T-helper 22 cell (primary cell): ENCODE results near the gene RHOT1.
"Not testable (repeated sequence)": the region's sequence is repeated elsewhere in the genome, so short reads cannot be mapped to it uniquely, and the experiment has no call there.

Source experiments
- DNase-seq: peaks from one replicate; pipeline ENCODE4 v3.0.0-alpha.2; 2020; ENCODE audit warnings: low read depth

The RHOT1 gene

GRCh38 chr17:32142038-32142856 is at the start of gene RHOT1:
RHOT1 (plus strand) TSS chr17:32142502; CDS start chr17:32142693, 191 bp downstream.
- DNase-seq = peak; percentile 62

DNA sequence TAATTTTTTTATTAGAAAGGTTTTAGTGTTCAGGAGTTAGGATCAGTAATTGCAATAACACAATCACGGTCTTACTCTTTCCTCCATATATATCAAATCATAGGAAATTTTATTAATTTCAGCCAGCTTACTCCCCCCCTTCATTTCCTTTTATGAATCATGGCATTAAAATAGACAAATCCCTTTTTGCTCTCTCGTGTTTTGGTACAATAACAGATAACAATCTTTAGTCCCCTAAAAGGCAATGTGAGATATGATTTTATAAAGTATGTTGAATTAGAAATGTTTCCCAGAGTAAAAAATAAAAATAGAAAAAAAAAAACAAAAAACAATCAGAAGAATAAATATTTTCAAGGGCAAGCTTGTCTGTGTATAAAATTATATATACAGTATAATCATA is 42.6 kb upstream of the RHOT1 start:
- no peak for DNase-seq

GRCh38 chr17:32100323-32100722 is 42.0 kb upstream of the RHOT1 start:
- not testable (repeated sequence) for DNase-seq

DNA sequence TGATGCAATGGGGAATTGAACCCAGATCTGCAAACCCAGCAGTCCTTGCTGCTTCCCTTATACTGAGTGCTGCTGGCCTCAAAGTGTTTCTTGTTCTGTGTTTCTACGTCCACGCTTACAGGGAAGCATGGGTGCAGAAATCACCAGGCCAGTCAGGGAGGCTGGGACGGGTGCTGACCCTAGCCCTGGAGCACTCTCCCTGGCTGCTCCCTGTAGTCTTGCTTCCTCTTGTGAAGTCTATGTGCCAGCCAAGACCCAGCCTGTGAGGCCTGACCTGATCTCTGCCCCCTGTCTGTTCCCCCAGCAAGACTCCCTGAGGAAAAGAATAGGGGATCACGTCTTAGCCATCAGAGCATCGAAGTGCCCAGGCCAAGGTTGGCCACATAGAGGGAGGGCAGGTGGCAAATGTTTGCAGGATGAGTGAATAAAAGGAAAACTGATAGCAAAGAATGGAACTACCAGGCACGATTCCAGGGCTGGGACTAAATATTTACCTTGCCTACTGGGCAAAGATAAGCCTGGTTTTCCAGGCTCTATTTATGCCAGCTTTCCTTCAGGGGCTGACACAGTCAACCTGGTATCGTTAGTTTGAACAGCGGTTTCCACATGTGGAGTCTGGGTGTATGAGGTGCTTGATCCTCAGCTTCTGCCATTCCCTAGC is 41.2 kb upstream of the RHOT1 start:
- no peak for DNase-seq

DNA sequence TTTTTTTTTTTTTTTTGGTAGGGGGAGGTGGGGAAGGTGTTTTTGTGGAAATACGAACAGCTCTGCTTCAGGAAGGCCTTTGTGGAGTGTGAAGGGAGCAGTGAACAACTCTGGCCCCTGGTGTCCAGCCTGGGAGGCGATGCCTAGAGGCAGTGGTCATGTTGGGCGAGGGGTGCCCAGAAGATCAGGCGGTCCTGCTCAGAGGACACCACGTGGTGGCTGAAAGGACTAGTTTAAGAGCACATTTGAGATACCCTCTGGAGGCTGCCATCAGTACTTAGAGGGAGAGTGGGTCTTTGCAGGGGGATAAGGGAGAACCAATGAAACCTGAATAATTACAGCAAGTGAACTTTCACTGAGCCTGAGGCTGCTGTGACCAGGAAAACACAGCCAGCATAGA is 40.1 kb upstream of the RHOT1 start:
- no peak for DNase-seq

GRCh38 chr17:32102646-32103186 is 39.6 kb upstream of the RHOT1 start:
- no peak for DNase-seq

GRCh38 chr17:32103476-32104113 is 38.7 kb upstream of the RHOT1 start:
- no peak for DNase-seq

GRCh38 chr17:32104158-32104557 is 38.1 kb upstream of the RHOT1 start:
- no peak for DNase-seq

DNA sequence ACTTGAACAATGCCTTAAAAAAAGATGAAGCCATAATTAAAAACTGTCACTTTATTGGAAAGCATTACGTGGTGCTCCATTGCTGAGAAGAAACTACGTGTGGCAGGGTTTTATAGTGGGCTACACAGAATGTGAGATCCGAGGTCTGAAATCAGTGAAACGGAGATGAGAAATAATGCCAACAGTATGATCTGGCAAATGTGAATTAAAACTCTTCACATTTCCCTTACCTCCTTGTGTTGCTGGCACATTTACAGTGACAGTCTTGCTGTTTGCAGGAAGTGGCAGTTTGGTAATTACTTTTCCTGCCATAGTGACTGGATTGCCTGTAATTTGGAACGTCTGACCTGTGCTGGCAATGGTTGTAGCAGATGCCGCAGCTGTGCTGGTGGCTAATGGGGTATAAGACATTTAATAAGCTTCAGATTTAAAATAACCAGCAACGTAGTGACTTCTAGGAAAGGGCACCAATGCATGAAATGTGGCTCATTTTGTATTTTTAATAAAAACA is 35.8 kb upstream of the RHOT1 start:
- not testable (repeated sequence) for DNase-seq

GRCh38 chr17:32107194-32107593 is 35.1 kb upstream of the RHOT1 start:
- not testable (repeated sequence) for DNase-seq

DNA sequence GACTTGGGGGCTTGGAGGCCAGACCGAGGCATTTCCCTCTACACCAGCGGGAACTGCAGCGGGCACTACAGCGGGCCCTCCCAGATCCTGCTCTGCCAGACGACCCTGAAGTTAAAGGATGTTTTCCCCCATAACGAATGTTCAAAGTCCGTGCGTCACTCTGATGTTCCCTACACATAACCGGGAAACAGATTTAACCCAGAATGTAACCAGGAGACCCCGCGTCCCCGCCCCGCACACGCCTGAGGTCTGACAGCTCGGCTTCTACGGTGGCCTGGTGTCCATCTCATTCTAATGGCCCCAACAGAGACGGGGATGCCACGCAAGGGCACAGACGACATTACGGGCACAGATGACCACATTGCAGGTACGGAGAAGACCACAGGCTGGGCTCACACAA is 31.7 kb upstream of the RHOT1 start:
- no peak for DNase-seq

DNA sequence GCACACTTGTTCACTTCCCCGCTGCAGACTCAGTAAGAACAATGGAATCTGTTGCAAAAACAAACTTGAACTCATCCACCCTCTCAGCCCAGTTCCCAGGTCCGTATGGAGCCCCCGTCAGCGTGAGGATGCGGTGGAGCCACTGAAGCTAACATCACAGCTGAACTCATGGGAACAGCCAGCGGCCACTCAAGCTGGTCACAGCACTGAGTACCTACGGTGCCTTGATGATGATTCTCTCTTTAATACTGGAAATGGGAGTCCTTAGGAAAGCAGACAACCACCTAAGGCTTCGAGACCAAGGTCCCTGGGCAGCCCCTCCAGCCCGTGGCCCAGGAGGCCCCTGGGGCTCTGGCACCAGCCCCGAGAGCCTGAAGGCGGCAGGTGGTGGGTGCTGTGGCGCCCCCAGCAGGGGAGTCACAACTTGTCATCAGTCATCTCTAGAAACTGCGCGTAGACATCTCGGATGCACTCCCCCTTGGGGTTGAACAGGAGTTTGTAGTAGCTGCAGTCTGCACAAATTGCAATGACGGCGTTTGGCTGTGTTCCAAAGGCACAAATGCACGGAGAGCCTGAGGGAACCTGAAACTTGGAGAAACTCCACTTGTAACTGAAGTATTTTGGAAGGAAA is 31.0 kb upstream of the RHOT1 start:
- peak; percentile 5 for DNase-seq

GRCh38 chr17:32112416-32112815 is 29.9 kb upstream of the RHOT1 start:
- DNase-seq = no peak

GRCh38 chr17:32114536-32114935 is 27.8 kb upstream of the RHOT1 start:
- DNase-seq = no peak

DNA sequence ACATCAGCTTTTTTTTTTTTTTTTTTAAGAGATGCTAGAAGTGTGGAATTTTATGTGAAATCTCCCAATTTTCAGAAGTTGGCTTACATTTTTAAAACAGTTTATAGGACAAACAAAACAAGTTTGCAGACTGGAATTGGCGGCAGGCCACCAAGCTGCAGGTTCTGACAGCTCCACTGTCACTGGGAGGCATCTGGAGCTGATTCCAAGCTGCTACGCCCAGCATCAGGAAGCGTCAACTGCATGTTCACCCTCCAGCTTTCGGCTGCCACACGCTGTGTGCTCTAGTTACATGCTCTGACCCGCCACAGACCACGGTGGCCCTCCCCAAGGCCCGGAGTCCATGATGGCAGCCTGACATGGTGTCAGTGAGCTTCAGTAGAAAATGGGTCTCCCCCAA is 26.8 kb upstream of the RHOT1 start:
- DNase-seq = not testable (repeated sequence)

DNA sequence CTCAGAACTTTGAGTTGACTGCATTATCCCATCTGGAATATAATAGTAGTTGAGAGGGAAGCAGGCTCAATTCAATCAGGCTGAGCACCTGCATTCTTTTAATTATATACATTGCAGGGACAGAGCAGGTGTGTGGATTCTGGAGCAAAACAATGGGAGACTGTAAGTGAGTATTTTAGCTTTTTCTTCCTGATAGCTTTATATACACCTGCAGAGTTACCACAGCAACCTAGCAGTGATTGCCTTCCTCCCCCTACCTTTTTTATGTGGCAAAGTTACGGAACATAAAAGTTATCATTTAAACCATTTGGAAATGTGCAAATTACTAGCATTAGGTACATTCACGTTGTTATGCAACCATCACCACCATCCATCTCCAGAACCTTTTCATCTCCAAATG is 25.4 kb upstream of the RHOT1 start:
- DNase-seq = no peak

DNA sequence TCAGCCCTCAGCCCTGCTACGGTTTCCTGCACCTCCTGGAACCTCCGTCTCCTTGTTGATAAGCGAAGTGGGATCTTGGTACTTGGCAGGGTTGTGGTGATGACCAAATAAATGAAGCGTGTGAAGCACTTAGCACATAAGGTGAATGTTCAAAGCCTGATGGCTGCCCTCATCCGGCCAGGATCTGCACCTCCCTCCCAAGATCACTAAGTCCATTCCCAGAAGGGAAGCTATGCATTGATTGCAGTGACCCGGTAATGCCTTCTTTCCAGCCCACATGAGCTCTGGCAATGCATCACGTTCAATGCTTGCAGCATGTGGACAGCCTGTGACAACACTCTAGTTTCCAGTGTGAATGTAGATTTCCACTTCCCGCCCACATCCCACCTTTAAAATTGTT is 24.9 kb upstream of the RHOT1 start:
- DNase-seq = no peak

DNA sequence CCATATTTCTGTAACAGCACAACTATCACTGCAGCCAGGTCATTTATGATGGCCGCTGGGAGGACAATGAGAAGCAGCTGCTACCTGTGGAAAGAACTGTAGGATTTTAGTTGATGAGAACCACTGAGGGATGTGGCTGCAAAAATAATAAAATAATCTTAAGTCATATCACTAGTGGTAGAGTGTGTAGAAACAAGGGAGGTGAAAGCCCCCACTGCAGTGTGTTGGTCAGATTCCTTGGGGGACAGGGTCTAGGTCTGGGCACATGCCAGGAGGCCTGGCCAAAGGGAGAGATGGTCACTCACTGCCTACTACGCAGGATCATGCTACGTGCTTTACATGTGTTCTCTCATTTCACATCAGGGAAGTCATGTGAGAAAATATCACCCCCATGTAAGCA is 24.2 kb upstream of the RHOT1 start:
- DNase-seq = not testable (repeated sequence)

- no peak for DNase-seq
These were observed 23.5 kb upstream of the RHOT1 start for GRCh38 chr17:32118835-32119234.

- DNase-seq = no peak
These were observed 22.2 kb upstream of the RHOT1 start for GRCh38 chr17:32120141-32120540.

DNA sequence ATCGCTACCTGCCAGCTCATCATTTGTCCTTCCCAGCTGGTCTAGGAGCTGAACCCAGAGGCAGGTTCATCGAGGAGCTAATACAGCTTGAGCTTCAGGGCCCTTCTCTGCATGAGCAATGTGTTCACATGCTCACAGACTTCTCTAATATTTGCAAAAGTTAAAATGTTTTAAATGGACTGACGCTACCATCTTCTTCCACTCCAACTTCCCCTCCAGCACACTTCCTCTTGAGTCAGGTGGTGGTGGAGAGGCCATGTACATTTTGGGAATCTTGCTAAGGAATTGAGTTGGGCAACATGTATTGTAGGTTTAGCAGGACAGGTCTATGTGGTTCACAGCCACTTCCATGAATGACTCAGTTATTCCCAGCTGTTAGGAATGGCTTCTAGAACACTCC is 21.6 kb upstream of the RHOT1 start:
- DNase-seq = no peak

DNA sequence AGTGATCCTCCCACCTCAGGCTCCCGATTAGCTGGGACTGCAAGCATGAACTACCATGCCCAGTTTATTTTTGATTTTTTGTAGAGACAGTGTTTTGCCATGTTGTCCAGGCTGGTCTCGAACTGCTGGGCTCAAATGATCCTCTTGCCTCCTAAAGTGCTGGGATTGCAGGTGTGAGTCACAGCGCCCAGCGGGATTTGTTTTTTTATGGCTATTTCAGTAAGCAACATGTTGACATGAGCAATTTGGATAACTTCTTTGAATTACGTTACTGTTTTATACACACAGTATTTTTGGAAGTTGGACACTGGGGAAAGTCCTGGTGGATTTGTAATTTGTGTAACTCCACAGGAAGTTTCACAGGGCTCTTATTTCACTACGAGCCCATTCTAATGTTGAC is 18.5 kb upstream of the RHOT1 start:
- no peak for DNase-seq
